ENCODE results near the gene LUZP1. TPM values are rescaled to one million over a fixed set of nuclear protein-coding genes. Genes with fewer than 3 reads are reported as not detected.

The LUZP1 gene
- total RNA-seq, 2 donors from 2014 or later: 4.6 to 8.0 TPM

GRCh38 chr1:23123528-23123927 lies 45.1 kb downstream of the LUZP1 start:
- no peaks in the 10 kb centered on the region for H3K9me3 ChIP-seq
- ATAC-seq (no peak), DNase-seq (no peak)
- no peak overlapping the region for H3K4me3 ChIP-seq
- no peak overlapping the region for H3K27ac ChIP-seq
- no peaks in the 10 kb centered on the region for H3K27me3 ChIP-seq
- intact Hi-C loops (cut with DNase I): no loop called here
- no peak for TF ChIP-seq CTCF (IDR thresholded peaks at IDR 0.05)
- no peak for TF ChIP-seq POLR2A (IDR thresholded peaks at IDR 0.05)
- no peaks in the 10 kb centered on the region for H3K36me3 ChIP-seq (replicated peaks in 1 of 2; ENCODE audit: insufficient read depth in 1 of 2, low read depth in 2 of 2)
- H3K4me1 ChIP-seq: peaks cover 19% of the 10 kb centered on the region

- H3K4me3 ChIP-seq: no peak overlapping the region
- intact Hi-C loops (cut with DNase I): no loop called here
- H3K27me3 ChIP-seq: no peaks in the 10 kb centered on the region
- H3K4me1 ChIP-seq: peaks cover 19% of the 10 kb centered on the region
- DNase-seq (no peak), ATAC-seq (no peak)
- no peak for TF ChIP-seq CTCF (IDR thresholded peaks at IDR 0.05)
- no peak for TF ChIP-seq POLR2A (IDR thresholded peaks at IDR 0.05)
- peak overlapping the region in 1 of 4 donors; percentile 23 for H3K27ac ChIP-seq
- no peaks in the 10 kb centered on the region for H3K36me3 ChIP-seq (replicated peaks in 1 of 2; ENCODE audit: insufficient read depth in 1 of 2, low read depth in 2 of 2)
- WGBS, 2 donors: 50 to 60% methylated on average over 4 of the region's 4 CpGs
- no peaks in the 10 kb centered on the region for H3K9me3 ChIP-seq
These were observed 45.9 kb downstream of the LUZP1 start for GRCh38 chr1:23122796-23123195.

GRCh38 chr1:23122023-23122748 lies 46.5 kb downstream of the LUZP1 start:
- Histone ChIP-seq H3K36me3 (replicated peaks in 1 of 2; ENCODE audit: insufficient read depth in 1 of 2, low read depth in 2 of 2) (no peaks in the 10 kb centered on the region), H3K27ac (peak overlapping the region in 1 of 4 donors; percentile 23), H3K4me1 (peaks cover 19% of the 10 kb centered on the region), H3K4me3 (no peak overlapping the region), H3K9me3 (no peaks in the 10 kb centered on the region), H3K27me3 (no peaks in the 10 kb centered on the region)
- DNase-seq: peak; percentile 26 to 32 (median 28)
- intact Hi-C loops (cut with DNase I): no loop called here
- ATAC-seq: peak; percentile 45
- WGBS, 2 donors: 6 to 10% methylated on average over 4 of the region's 4 CpGs
- TF ChIP-seq CTCF (IDR thresholded peaks at IDR 0.05): no peak
- TF ChIP-seq POLR2A (IDR thresholded peaks at IDR 0.05): no peak

GRCh38 chr1:23120383-23120782 lies 48.3 kb downstream of the LUZP1 start:
- ATAC-seq (no peak), DNase-seq (no peak)
- no peak for TF ChIP-seq POLR2A (IDR thresholded peaks at IDR 0.05)
- 94 to 98% methylated on average over 3 of the region's 3 CpGs for WGBS, 2 donors
- Histone ChIP-seq H3K27ac (no peak overlapping the region), H3K9me3 (no peaks in the 10 kb centered on the region), H3K36me3 (replicated peaks in 1 of 2; ENCODE audit: insufficient read depth in 1 of 2, low read depth in 2 of 2) (no peaks in the 10 kb centered on the region), H3K4me3 (no peak overlapping the region), H3K27me3 (no peaks in the 10 kb centered on the region), H3K4me1 (peaks cover 23% of the 10 kb centered on the region)
- intact Hi-C loops (cut with DNase I): no loop called here

- no peak for TF ChIP-seq CTCF (IDR thresholded peaks at IDR 0.05)
- TF ChIP-seq POLR2A (IDR thresholded peaks at IDR 0.05): no peak
- no peaks in the 10 kb centered on the region for H3K36me3 ChIP-seq (replicated peaks in 1 of 2; ENCODE audit: insufficient read depth in 1 of 2, low read depth in 2 of 2)
- intact Hi-C loops (cut with DNase I): no loop called here
- H3K27ac ChIP-seq: no peak overlapping the region
- WGBS, 2 donors: 75 to 77% methylated on average over 8 of the region's 8 CpGs
- no peak overlapping the region for H3K4me3 ChIP-seq
- H3K27me3 ChIP-seq: no peaks in the 10 kb centered on the region
- no peaks in the 10 kb centered on the region for H3K9me3 ChIP-seq
- ATAC-seq: no peak
- no peak for DNase-seq
- peaks cover 35% of the 10 kb centered on the region for H3K4me1 ChIP-seq
These were observed 49.5 kb downstream of the LUZP1 start for GRCh38 chr1:23118957-23119792.
